SK-N-SH (cell line): ENCODE results near the gene BNIP2. TPM values are rescaled to one million over a fixed set of nuclear protein-coding genes. Genes with fewer than 3 reads are reported as not detected.

Experiments
- CTCF ChIA-PET: fragments of 300-600, 350-600 bp; formaldehyde crosslinking; extraction: SDS; loops from one replicate; lab custom pipeline; 2021; lab: Yijun Ruan, JAX
- POLR2A ChIA-PET: fragments of 350-600 bp; sonication (Branson Sonifier 250); formaldehyde crosslinking; extraction: SDS; loops from one replicate; lab custom pipeline; 2020; ENCODE audit warnings: antibody characterized with exemption, inconsistent platforms; lab: Yijun Ruan, JAX
- DNase-seq: peaks from one replicate; pipeline ENCODE4 v3.0.0; 2012
- H2AFZ ChIP-seq: fragments of 200-600 bp; sonication (generic); 2 replicates; pipeline ENCODE4 v1.8.1; 2016; ENCODE audit warnings: antibody characterized with exemption, mild to moderate bottlenecking, low read depth
- H3F3A ChIP-seq: fragments of 200-600 bp; sonication (generic); replicated peaks from 2 replicates; pipeline ENCODE3; 2016; ENCODE audit warnings: antibody characterized with exemption, mild to moderate bottlenecking; ENCODE audit not compliant: insufficient read depth
- H3K27ac ChIP-seq, 2 experiments: fragments of 200-500 bp in 1 of 2; fragments of 200-600 bp in 1 of 2; sonication (Bioruptor generic) in 1 of 2; sonication (generic), shearing (Covaris generic) in 1 of 2; 2 replicates each; pipeline versions ENCODE4 v1.5.1 to v1.6.1; 2014 to 2016; ENCODE audit warnings: low read depth in 2 of 2, inconsistent platforms in 1 of 2, low read length in 1 of 2, mild to moderate bottlenecking in 1 of 2, mixed read lengths in 1 of 2
- H3K27me3 ChIP-seq: fragments of 200-600 bp; sonication (generic), shearing (Covaris generic); 2 replicates; pipeline ENCODE4 v1.6.1; 2016; ENCODE audit warnings: mixed run types; ENCODE audit not compliant: insufficient read depth
- H3K36me3 ChIP-seq, 2 experiments: fragments of 200-500 bp in 1 of 2; fragments of 200-600 bp in 1 of 2; sonication (Bioruptor generic) in 1 of 2; sonication (generic) in 1 of 2; replicated peaks in 1 of 2; 2 replicates each; pipeline versions ENCODE3 to v1.5.1; 2014 to 2016; ENCODE audit warnings: low read length in 1 of 2, mild to moderate bottlenecking in 1 of 2; ENCODE audit not compliant: insufficient read depth in 2 of 2, control insufficient read depth in 1 of 2
- H3K4me1 ChIP-seq, 2 experiments: fragments of 200-500 bp in 1 of 2; fragments of 200-600 bp in 1 of 2; sonication (Bioruptor generic) in 1 of 2; sonication (generic), shearing (Covaris generic) in 1 of 2; 2 replicates each; pipeline versions ENCODE4 v1.5.1 to v1.6.1; 2014 to 2016; ENCODE audit warnings: low read depth in 1 of 2, low read length in 1 of 2, mixed run types in 1 of 2; ENCODE audit not compliant: insufficient read depth in 2 of 2, control insufficient read depth in 1 of 2
- H3K4me2 ChIP-seq: fragments of 200-600 bp; sonication (generic), shearing (Covaris generic); 2 replicates; pipeline ENCODE4 v1.6.1; 2017; ENCODE audit warnings: mixed run types
- H3K4me3 ChIP-seq, 2 experiments: fragments of 200-500 bp in 1 of 2; fragments of 200-600 bp in 1 of 2; sonication (Bioruptor generic) in 1 of 2; sonication (generic), shearing (Covaris generic) in 1 of 2; 2 replicates each; pipeline versions ENCODE4 v1.5.1 to v1.8.1; 2014 to 2016; ENCODE audit warnings: low read depth in 2 of 2, inconsistent platforms in 1 of 2, low read length in 1 of 2, mild to moderate bottlenecking in 1 of 2, mixed read lengths in 1 of 2, moderate library complexity in 1 of 2
- H3K79me2 ChIP-seq: fragments of 200-600 bp; sonication (generic); 2 replicates; pipeline ENCODE4 v1.8.1; 2017; ENCODE audit warnings: mild to moderate bottlenecking; ENCODE audit not compliant: insufficient read depth
- H3K9ac ChIP-seq: fragments of 200-600 bp; sonication (generic); 2 replicates; pipeline ENCODE4 v1.6.1; 2017; ENCODE audit warnings: mixed run types
- H3K9me2 ChIP-seq: fragments of 200-600 bp; sonication (generic); 2 replicates; pipeline ENCODE4 v1.6.1; 2017; ENCODE audit warnings: mixed run types
- H3K9me3 ChIP-seq: fragments of 200-600 bp; sonication (generic); 2 replicates; pipeline ENCODE4 v1.6.1; 2017; ENCODE audit warnings: mixed run types, mild to moderate bottlenecking, moderate library complexity
- H4K20me1 ChIP-seq: fragments of 200-600 bp; sonication (generic); 2 replicates; pipeline ENCODE4 v1.6.1; 2017; ENCODE audit warnings: mild to moderate bottlenecking, mixed run types; ENCODE audit not compliant: insufficient read depth
- ELF1 ChIP-seq: IDR thresholded peaks from 2 replicates; pipeline ENCODE4 v1.4.0; 2012
- FOSL2 ChIP-seq: IDR thresholded peaks from 2 replicates; pipeline ENCODE4 v1.4.0; 2012; ENCODE audit warnings: low read depth, mild to moderate bottlenecking, moderate library complexity, borderline replicate concordance
- FOXM1 ChIP-seq: IDR thresholded peaks from 2 replicates; pipeline ENCODE4 v1.4.0; 2012; ENCODE audit warnings: low read depth, mild to moderate bottlenecking
- GATA2 ChIP-seq: sonication (generic); formaldehyde crosslinking; IDR thresholded peaks from 2 replicates; pipeline ENCODE4 v1.5.0; 2020; ENCODE audit warnings: mild to moderate bottlenecking, missing genetic modification reagents
- JUND ChIP-seq: IDR thresholded peaks from 2 replicates; pipeline ENCODE4 v1.4.0; 2012
- MEF2A ChIP-seq: IDR thresholded peaks from 2 replicates; pipeline ENCODE4 v1.4.0; 2012; ENCODE audit warnings: low read depth, borderline replicate concordance
- MXI1 ChIP-seq: IDR thresholded peaks from 2 replicates; pipeline ENCODE4 v1.6.1; 2012; ENCODE audit warnings: mild to moderate bottlenecking, low read depth, low read length, improper control_type of control experiment
- NFIC ChIP-seq: IDR thresholded peaks from 2 replicates; pipeline ENCODE4 v1.4.0; 2012; ENCODE audit warnings: borderline replicate concordance
- NRF1 ChIP-seq: IDR thresholded peaks from 2 replicates; pipeline ENCODE4 v1.6.1; 2012; ENCODE audit warnings: low read depth, mild to moderate bottlenecking, low read length
- RAD21 ChIP-seq: IDR thresholded peaks from 2 replicates; pipeline ENCODE4 v1.6.1; 2012; ENCODE audit warnings: mild to moderate bottlenecking, low read length
- RCOR1 ChIP-seq: fragments of 150-350 bp; IDR thresholded peaks from 2 replicates; pipeline ENCODE4 v1.6.1; 2017; ENCODE audit warnings: antibody characterized with exemption, low read length
- RXRA ChIP-seq: IDR thresholded peaks from 2 replicates; pipeline ENCODE4 v1.4.0; 2012; ENCODE audit warnings: low read depth, mild to moderate bottlenecking, borderline replicate concordance
- TCF12 ChIP-seq: IDR thresholded peaks from 2 replicates; pipeline ENCODE4 v1.4.0; 2012
- TEAD4 ChIP-seq: IDR thresholded peaks from 2 replicates; pipeline ENCODE4 v1.4.0; 2012; ENCODE audit warnings: mild to moderate bottlenecking, borderline replicate concordance; ENCODE audit not compliant: insufficient read depth
- YY1 ChIP-seq: IDR thresholded peaks from 2 replicates; pipeline ENCODE4 v1.4.0; 2012; ENCODE audit warnings: low read depth, mild to moderate bottlenecking
- WGBS: methylation state at CpG from one replicate; pipeline ENCODE4 v1.1.6; 2017; ENCODE audit warnings: low lambda C conversion rate; 5-methylcytosine and 5-hydroxymethylcytosine counted together
- polyA plus RNA-seq, 3 experiments: library from polyadenylated mRNA; depleted of rRNA; stranded (reverse); fragments of >200 nt; gene quantifications; 2 replicates each; pipeline ENCODE4 v1.2.3, GENCODE V29; 2012
- TF ChIP-seq, protein P1 (sequence below): fragments of 200-600 bp; sonication (generic); IDR thresholded peaks from 2 replicates; pipeline ENCODE4 v1.6.1; 2017; ENCODE audit warnings: antibody characterized with exemption, mild to moderate bottlenecking, moderate library complexity
- TF ChIP-seq, protein P2 (sequence below): IDR thresholded peaks from 2 replicates; pipeline ENCODE4 v1.4.0; 2012; ENCODE audit warnings: low read depth
- TF ChIP-seq, protein P3 (sequence below): IDR thresholded peaks from 2 replicates; pipeline ENCODE4; 2012
- TF ChIP-seq, protein P4 (sequence below): IDR thresholded peaks from 2 replicates; pipeline ENCODE4 v1.6.1; 2012; ENCODE audit warnings: mild to moderate bottlenecking, low read depth, low read length, moderate library complexity
- TF ChIP-seq, protein P5 (sequence below): IDR thresholded peaks from 2 replicates; pipeline ENCODE4 v1.4.0; 2012; ENCODE audit warnings: low read depth, borderline replicate concordance

Gene BNIP2
- polyA plus RNA-seq, 1 of the 3 experiments (the other 2 are of a cell fraction), result 67.7 TPM

DNA sequence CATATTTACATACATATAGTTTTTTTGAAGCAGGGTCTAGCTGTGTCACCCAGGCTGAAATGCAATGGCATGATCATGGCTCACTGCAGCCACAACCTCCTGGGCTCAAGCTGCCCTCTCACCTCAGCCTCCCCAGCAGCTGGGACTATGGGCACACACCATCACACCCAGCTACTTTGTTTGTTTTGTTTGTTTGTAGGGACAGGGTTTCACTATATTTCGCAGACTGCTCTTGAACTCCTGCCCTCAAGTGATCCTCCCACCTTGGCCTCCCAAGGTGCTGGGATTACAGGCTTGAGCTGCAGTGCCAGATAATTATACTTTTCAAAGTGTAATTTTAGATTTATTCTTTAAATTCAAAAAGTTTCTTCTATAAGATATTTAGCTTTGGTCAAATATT, 42.0 kb downstream of the BNIP2 start:
- Histone ChIP-seq H3K9me3 (no peaks in the 10 kb centered on the region), H3K27me3 (no peaks in the 10 kb centered on the region), H3F3A (peaks cover 20% of the 10 kb centered on the region), H4K20me1 (peaks cover 3% of the 10 kb centered on the region; the same call in 1 of the 2 replicates), H3K4me1 (no peaks in the 10 kb centered on the region), H3K4me3 (no peak overlapping the region), H3K9ac (no peak overlapping the region), H3K79me2 (peaks cover 43% of the 10 kb centered on the region), H2AFZ (no peak overlapping the region), H3K27ac (no peak overlapping the region), H3K4me2 (no peak overlapping the region), H3K36me3 (peaks cover 41 to 74% of the 10 kb centered on the region in 2 experiments), H3K9me2 (no peaks in the 10 kb centered on the region)
- ChIA-PET POLR2A (interaction anchor here (0.9 kb wide), 1 partner anchor 10 kb away, joined by 3 read pairs; the partner anchor contains the start of gene GTF2A2), CTCF (interaction anchor here (1.2 to 1.3 kb wide), 2 partner anchors 10 to 114 kb away, joined by 3 to 6 read pairs; partner anchors contain the start of gene GTF2A2)
- WGBS, result 86% methylated on average over 1 of the region's 1 CpG
- TF ChIP-seq RCOR1 (no peak), MEF2A (no peak), YY1 (no peak), TCF12 (no peak)
- TF ChIP-seq, protein P1, sequence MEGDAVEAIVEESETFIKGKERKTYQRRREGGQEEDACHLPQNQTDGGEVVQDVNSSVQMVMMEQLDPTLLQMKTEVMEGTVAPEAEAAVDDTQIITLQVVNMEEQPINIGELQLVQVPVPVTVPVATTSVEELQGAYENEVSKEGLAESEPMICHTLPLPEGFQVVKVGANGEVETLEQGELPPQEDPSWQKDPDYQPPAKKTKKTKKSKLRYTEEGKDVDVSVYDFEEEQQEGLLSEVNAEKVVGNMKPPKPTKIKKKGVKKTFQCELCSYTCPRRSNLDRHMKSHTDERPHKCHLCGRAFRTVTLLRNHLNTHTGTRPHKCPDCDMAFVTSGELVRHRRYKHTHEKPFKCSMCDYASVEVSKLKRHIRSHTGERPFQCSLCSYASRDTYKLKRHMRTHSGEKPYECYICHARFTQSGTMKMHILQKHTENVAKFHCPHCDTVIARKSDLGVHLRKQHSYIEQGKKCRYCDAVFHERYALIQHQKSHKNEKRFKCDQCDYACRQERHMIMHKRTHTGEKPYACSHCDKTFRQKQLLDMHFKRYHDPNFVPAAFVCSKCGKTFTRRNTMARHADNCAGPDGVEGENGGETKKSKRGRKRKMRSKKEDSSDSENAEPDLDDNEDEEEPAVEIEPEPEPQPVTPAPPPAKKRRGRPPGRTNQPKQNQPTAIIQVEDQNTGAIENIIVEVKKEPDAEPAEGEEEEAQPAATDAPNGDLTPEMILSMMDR, result no peak
- no peak for DNase-seq

DNA sequence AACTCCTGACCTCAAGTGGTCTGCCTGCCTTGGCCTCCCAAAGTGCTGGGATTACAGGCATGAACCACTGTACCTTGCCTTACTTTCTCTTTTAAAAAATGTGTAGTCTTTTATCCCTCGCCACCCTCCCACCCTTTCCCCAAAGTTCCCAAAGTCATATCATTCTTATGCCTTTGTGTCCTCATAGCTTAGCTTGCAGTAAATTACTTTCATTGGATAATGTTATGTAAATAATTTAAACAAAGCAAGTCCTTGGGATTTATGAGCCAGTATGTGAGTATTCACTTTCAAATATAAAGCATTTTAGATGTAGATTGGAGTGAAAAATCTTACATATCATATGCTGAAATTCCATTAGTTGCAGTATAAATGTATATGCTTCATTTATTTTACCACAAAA, 42.8 kb downstream of the BNIP2 start:
- H3K4me1 ChIP-seq, result no peaks in the 10 kb centered on the region
- no peak for DNase-seq
- no peak overlapping the region for H3K27ac ChIP-seq
- no peaks in the 10 kb centered on the region for H3K9me2 ChIP-seq
- peaks cover 42% of the 10 kb centered on the region for H3K79me2 ChIP-seq
- no peaks in the 10 kb centered on the region for H3K27me3 ChIP-seq
- peaks cover 3% of the 10 kb centered on the region; the same call in 1 of the 2 replicates for H4K20me1 ChIP-seq
- no peaks in the 10 kb centered on the region for H3K9me3 ChIP-seq
- no peak overlapping the region for H3K9ac ChIP-seq
- H2AFZ ChIP-seq, result no peak overlapping the region
- H3K36me3 ChIP-seq, result peaks cover 47 to 74% of the 10 kb centered on the region in 2 experiments
- no peak overlapping the region for H3K4me3 ChIP-seq
- 100% methylated on average over 1 of the region's 1 CpG for WGBS
- peaks cover 22% of the 10 kb centered on the region for H3F3A ChIP-seq
- POLR2A ChIA-PET, result no interaction called here
- no peak overlapping the region for H3K4me2 ChIP-seq
- CTCF ChIA-PET, result interaction anchor here (1.2 kb wide), 1 partner anchor 113 kb away, joined by 6 read pairs; no protein-coding TSS in a partner anchor
- TF ChIP-seq ELF1 (no peak), MXI1 (no peak), GATA2 (CRISPR knock-in tag) (no peak), NRF1 (no peak), FOSL2 (no peak), JUND (no peak), RXRA (no peak), FOXM1 (no peak), NFIC (no peak), RAD21 (no peak), TEAD4 (no peak)
- TF ChIP-seq, protein P2, sequence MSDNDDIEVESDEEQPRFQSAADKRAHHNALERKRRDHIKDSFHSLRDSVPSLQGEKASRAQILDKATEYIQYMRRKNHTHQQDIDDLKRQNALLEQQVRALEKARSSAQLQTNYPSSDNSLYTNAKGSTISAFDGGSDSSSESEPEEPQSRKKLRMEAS, result no peak
- TF ChIP-seq, protein P3, sequence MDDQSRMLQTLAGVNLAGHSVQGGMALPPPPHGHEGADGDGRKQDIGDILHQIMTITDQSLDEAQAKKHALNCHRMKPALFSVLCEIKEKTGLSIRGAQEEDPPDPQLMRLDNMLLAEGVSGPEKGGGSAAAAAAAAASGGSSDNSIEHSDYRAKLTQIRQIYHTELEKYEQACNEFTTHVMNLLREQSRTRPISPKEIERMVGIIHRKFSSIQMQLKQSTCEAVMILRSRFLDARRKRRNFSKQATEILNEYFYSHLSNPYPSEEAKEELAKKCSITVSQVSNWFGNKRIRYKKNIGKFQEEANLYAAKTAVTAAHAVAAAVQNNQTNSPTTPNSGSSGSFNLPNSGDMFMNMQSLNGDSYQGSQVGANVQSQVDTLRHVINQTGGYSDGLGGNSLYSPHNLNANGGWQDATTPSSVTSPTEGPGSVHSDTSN, result no peak
- TF ChIP-seq, protein P4, sequence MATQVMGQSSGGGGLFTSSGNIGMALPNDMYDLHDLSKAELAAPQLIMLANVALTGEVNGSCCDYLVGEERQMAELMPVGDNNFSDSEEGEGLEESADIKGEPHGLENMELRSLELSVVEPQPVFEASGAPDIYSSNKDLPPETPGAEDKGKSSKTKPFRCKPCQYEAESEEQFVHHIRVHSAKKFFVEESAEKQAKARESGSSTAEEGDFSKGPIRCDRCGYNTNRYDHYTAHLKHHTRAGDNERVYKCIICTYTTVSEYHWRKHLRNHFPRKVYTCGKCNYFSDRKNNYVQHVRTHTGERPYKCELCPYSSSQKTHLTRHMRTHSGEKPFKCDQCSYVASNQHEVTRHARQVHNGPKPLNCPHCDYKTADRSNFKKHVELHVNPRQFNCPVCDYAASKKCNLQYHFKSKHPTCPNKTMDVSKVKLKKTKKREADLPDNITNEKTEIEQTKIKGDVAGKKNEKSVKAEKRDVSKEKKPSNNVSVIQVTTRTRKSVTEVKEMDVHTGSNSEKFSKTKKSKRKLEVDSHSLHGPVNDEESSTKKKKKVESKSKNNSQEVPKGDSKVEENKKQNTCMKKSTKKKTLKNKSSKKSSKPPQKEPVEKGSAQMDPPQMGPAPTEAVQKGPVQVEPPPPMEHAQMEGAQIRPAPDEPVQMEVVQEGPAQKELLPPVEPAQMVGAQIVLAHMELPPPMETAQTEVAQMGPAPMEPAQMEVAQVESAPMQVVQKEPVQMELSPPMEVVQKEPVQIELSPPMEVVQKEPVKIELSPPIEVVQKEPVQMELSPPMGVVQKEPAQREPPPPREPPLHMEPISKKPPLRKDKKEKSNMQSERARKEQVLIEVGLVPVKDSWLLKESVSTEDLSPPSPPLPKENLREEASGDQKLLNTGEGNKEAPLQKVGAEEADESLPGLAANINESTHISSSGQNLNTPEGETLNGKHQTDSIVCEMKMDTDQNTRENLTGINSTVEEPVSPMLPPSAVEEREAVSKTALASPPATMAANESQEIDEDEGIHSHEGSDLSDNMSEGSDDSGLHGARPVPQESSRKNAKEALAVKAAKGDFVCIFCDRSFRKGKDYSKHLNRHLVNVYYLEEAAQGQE, result no peak
- TF ChIP-seq, protein P5, sequence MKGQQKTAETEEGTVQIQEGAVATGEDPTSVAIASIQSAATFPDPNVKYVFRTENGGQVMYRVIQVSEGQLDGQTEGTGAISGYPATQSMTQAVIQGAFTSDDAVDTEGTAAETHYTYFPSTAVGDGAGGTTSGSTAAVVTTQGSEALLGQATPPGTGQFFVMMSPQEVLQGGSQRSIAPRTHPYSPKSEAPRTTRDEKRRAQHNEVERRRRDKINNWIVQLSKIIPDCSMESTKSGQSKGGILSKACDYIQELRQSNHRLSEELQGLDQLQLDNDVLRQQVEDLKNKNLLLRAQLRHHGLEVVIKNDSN, result no peak
- TF ChIP-seq, protein P1, result no peak
